Dermis blood vessel endothelial cell (primary cell): Measurements from ENCODE around the gene VAV1. TPM values are rescaled to one million over a fixed set of nuclear protein-coding genes. Genes with fewer than 3 reads are reported as not detected.
"Not testable (repeated sequence)": the region's sequence is repeated elsewhere in the genome, so short reads cannot be mapped to it uniquely, and the experiment has no call there.

Experiments used
- DNase-seq: peaks from one replicate; pipeline ENCODE4 v3.0.0; 2010
- total RNA-seq: library from RNA; depleted of rRNA; stranded (reverse); fragments of >200 nt; gene quantifications from 2 replicates; pipeline ENCODE4 v1.2.3, GENCODE V29; 2014

Gene VAV1
- total RNA-seq, 1 donor from 2014 or later: not detected

- no peak for DNase-seq
Measured at GRCh38 chr19:6760606-6761005, 11.9 kb upstream of the VAV1 start.

GRCh38 chr19:6761053-6761676 is 11.3 kb upstream of the VAV1 start:
- peak; percentile 43 for DNase-seq

- DNase-seq: not testable (repeated sequence)
Measured at GRCh38 chr19:6762253-6762797, 10.2 kb upstream of the VAV1 start.

DNA sequence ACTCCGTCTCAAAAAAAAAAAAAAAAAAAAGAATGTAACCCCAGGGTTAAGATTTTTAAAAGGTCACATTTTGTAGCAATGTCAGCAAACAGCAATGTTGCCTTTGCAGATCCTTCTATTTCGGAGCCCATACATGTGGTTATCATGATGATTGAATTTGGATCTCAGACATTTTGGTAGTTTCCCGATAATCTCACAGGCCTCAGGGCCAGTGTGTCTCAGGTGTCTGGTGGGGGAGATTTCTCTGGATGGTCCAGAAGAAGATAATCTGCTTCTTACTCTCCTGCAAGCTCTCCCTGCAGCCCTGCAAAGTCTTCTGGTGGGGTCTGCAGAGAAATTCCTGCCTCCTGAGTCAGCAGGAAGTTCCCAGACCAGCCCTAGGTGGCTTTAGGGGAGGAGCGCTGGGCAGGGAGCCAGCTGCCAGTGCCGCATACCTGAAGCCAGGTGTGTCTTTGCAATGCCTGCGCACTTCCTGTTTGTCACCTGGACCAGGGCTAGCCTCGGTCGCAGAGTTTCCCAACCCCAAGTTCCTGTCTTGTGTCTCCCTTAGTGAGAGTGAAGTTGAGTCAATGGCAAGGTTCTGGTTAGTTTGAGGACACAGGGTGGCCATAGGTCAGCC is 6.7 kb upstream of the VAV1 start:
- DNase-seq: no peak

DNA sequence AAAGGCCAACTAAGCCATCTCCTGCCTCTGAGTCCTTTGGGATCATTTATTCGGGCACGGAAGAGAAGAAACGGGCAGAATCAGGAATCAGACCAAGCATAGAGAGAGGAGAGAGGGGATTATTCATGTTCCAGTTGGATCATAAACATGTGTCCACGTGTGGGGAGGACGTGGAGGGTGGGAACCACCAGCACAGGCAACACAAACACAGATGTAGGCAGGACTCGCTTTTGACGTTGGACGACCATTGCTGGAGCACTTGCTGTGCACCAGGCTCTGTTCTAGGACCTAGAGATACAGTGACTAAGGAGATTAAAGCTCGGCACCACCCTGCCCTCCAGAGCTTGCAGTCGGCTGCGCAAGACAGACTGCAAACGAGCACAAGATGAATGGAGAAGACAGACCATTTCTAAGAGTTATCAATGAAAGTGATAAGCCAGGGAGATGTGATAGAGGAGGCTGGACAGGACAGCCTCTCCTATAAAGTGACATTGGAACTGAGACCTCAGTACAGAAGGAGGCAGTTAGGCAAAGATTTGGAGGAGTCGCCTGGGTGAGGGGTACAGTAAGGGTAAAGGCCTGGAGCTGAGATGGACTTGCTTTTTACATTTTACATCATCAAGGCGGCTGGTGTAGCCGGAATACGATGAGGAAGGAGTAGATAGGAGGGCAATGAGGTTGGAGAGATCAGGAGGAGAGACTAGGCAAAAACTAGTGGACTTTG is 6.0 kb upstream of the VAV1 start:
- DNase-seq: no peak

GRCh38 chr19:6767081-6767356 is 5.5 kb upstream of the VAV1 start:
- no peak for DNase-seq

- peak; percentile 55 for DNase-seq
Measured at GRCh38 chr19:6767357-6768235, 4.9 kb upstream of the VAV1 start, which contains the start of gene SH2D3A. Gene SH2D3A (minus strand): TSS chr19:6767435. CDS start chr19:6763748, 3,687 bp downstream.

- no peak for DNase-seq
Measured at GRCh38 chr19:6768236-6768785, 4.2 kb upstream of the VAV1 start.

DNA sequence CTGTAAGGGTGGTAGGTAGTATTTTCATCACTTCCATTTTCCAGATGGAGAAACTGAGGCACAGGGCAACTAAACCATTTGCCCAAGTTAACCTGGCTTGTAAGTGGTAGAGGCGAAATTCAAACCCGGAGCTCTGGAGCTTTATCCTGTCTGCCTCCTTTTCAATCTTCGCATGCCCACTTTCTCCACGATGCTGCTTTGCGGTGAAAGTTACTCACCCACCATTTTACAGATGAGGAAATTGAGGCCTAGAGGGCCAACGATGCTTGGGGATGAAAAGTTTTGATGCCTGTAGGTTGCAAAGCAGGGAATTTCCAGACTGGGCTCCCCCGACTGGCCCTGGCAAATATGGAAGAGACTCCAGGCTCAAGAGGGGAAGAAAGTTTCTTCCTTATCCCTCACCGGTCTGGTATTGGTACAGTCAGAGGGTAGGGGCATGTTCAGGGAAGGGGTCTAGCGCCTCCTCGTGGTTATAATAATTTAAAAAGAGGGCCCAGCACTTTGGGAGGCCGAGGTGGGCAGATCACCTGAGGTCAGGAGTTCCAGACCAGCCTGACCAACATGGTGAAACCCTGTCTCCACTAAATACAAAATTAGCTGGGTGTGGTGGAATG is 3.4 kb upstream of the VAV1 start:
- peak; percentile 50 for DNase-seq

DNA sequence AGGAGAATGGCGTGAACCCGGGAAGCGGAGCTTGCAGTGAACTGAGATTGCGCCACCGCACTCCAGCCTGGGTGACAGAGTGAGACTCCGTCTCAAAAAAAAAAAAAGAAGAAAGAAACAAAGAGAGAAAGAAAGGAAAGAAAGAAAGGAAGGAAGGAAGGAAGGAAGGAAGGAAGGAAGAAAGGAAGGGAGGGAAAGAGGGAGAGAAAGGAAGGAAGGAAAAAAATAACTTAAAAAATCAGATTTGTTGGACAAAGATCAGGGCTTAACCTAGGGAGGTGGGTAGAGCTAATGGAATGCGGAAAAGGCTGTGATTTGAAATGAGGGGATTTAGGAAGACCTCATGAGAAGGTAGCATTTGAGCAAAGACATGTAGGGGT is 870 bp upstream of the VAV1 start:
- DNase-seq: not testable (repeated sequence)

GRCh38 chr19:6772866-6773322 is 386 bp downstream of the VAV1 start:
- DNase-seq: no peak

DNA sequence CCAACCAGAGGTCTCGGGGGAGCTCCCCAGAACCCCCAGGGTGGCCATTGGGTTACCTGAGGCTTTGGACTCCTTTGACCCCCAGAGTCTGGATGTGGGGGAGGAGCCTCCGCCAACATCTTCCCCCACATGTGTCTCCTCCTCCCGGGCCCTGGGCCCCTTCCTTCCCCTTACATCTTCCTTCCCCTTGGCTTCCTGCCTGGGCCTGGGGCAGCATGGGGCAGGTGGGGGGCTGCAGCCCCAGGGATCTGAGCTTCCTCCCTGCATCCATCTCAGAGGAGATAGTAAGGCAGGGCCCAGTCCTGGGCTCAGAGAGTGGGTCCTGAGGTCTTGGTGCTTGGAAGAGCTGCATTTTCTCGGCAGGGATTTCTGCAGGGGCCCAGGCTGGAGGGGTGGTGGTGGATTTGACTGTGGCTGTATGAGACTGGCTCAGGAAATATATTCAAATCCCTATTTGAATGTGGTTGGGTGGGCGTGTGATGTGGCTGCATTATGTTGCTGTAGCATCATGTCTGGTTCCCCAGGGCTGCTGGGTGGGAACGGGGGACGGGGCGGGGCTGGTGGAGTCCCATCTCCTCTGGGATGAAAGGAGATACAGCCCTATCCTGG is 919 bp downstream of the VAV1 start:
- no peak for DNase-seq

DNA sequence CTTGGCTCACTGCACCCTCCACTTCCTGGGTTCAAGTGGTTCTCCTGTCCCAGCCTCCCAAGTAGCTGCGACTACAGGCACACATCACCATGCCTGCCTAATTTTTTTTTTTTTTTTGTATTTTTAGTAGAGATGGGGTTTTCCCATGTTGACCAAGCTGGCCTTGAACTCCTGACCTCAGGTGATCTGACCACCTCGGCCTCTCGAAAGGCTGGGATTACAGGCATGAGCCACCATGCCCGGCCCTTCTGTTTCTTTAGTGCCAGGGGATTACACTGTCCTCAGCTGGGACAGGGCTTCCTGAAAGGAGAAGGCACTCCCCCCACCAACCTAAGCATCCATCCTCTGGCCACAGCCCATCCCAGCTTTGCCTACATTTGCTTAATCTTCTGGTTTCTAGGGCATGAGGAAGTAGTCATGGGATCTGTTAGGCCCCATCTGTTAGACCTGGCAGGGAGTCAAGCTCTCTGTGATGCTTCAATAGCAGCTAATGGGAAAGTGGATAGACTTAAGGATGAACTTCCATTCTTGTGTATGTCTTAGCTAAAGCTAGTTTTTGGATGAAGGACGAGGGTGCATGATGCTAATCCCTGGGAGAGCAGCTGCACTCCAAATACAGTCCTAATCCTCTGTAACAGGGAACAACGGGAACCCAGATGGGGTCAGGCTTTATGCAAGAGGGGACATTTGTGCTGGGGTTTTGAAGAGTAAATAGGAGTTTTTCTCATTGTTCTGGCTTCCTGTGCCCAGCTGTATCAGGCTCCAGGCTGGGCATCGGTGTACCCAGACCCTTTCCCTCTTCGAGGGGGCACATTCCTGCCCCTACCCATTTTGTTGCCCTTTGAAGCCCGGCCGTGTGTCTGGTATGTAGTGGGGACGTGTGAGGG is 2.6 kb downstream of the VAV1 start:
- no peak for DNase-seq

DNA sequence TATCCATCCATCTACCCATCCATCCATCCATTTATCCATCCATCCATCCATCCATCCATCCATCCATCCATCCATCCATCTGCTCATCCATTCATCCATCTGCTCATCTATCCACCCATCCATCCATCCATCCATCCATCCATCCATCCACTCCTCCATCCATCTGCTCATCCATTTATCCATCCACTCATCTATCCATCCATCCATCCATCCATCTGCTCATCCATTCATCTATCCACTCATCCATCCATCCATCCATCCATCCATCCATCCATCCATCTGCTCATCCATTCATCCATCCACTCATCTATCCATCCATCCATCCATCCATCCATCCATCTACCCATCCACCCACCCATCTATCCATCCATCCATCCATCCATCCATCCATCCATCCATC is 3.5 kb downstream of the VAV1 start:
- DNase-seq: not testable (repeated sequence)

- DNase-seq: no peak
Measured at GRCh38 chr19:6776999-6777398, 4.5 kb downstream of the VAV1 start.

DNA sequence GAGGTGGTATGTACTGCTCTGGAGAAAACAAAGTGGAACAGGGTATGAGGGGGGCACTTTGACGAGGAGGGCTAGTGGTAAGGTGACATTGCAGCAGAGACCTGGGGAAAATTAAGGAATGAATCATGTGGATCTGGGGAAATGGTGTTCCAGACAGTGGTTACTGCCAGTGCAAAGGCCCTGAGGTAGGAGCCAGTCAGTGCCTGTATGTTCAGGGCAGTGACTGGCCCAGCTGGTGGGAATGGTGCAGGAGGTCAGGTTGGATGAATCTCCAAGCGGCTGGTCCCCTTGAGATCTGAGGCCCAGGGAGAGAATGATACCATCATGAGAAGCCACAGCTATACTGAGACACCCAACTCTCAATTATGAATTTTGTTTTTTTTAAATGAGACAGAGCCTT is 4.9 kb downstream of the VAV1 start:
- no peak for DNase-seq

GRCh38 chr19:6778386-6778785 is 5.9 kb downstream of the VAV1 start:
- no peak for DNase-seq

DNA sequence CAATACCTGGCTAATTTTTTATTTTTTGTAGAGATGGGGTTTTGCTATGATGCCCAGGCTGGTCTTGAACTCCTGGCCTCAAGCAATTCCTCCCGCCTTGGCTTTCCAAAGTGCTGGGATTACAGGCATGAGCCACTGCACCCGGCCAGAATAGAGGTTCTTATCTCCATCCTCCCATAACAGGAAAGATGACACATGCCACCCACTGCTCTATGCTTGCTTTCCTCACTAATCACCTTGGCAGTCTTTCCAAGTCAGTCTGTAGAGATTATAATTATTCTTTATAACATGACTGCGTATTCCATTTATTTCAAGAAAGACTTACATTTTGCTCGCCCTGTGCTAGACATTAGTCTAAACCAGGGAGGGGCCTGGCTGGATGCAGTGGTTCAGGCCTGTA is 6.7 kb downstream of the VAV1 start:
- no peak for DNase-seq

- no peak for DNase-seq
Measured at GRCh38 chr19:6787393-6787792, 14.9 kb downstream of the VAV1 start.

- DNase-seq: no peak
Measured at GRCh38 chr19:6788896-6789295, 16.4 kb downstream of the VAV1 start.
